Measurements from ENCODE around the gene GALNT11.
"Not testable (repeated sequence)": the region's sequence is repeated elsewhere in the genome, so short reads cannot be mapped to it uniquely, and the experiment has no call there.

The GALNT11 gene

DNA sequence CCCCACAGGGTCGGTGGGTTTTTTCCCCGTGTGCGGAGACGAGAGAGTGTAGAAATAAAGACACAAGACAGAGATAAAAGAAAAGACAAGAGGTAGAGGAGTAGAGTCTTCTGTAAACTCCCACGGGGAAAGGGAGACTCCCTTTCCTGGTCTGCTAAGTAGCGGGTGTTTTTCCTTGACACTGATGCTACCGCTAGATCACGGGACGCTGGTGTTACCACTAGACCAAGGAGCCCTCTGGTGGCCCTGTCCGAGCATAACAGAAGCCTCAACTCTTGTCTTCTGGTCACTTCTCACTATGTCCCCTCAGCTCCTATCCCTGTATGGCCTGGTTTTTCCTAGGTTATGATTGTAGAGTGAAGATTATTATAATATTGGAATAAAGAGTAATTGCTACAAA lies 4.6 kb downstream of the GALNT11 start:
- DNase-seq: not testable (repeated sequence)

GRCh38 chr7:152030639-152031038 lies 5.2 kb downstream of the GALNT11 start:
- not testable (repeated sequence) for DNase-seq

GRCh38 chr7:152035817-152036216 lies 10.3 kb downstream of the GALNT11 start:
- DNase-seq: no peak

- DNase-seq: not testable (repeated sequence)
Measured at GRCh38 chr7:152038410-152038809, 12.9 kb downstream of the GALNT11 start.

DNA sequence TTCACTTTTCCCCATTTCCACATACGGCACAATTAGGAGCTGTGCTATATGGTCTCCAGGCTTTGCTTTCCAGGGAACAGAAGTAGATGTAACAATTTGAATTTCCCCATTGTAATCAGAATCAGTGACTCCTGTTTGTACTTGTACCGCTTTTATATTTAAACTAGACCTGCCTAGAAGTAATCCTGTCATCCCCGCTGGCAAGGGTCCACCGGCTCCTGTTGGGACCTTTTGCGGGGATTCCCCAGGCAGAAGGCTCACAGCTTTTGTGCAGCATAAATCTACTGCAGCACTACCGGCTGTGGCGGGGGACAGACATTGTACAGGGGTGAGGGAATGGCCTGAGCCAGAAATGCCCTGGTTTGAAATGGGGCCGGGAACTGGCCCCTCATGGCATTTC lies 17.6 kb downstream of the GALNT11 start:
- not testable (repeated sequence) for DNase-seq

GRCh38 chr7:152044909-152045308 lies 19.4 kb downstream of the GALNT11 start:
- DNase-seq: not testable (repeated sequence)

GRCh38 chr7:152046531-152046930 lies 21.1 kb downstream of the GALNT11 start:
- DNase-seq: no peak

GRCh38 chr7:152048051-152048450 lies 22.6 kb downstream of the GALNT11 start:
- no peak for DNase-seq

- DNase-seq: no peak
Measured at GRCh38 chr7:152050547-152050971, 25.1 kb downstream of the GALNT11 start.

DNA sequence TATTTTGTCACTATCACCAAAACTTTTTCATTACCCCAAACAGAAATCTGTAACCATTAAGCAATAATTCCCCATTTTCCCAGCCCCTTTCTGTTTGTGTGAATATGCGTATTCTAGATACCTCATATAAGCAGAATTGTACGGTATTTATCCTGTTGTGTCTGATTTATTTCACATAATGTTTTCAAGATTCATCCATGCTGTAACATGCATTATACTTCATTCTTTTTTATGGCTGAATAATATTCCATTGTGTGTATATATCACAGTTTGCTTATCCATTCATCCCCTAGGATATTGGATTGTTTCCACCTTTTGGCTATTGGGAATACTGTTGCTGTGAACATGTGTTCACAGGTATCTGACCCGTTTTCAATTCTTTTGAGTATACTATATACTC lies 26.5 kb downstream of the GALNT11 start:
- no peak for DNase-seq

- no peak for DNase-seq
Measured at GRCh38 chr7:152052771-152053170, 27.3 kb downstream of the GALNT11 start.

GRCh38 chr7:152054367-152055230 lies 29.1 kb downstream of the GALNT11 start:
- DNase-seq: no peak

DNA sequence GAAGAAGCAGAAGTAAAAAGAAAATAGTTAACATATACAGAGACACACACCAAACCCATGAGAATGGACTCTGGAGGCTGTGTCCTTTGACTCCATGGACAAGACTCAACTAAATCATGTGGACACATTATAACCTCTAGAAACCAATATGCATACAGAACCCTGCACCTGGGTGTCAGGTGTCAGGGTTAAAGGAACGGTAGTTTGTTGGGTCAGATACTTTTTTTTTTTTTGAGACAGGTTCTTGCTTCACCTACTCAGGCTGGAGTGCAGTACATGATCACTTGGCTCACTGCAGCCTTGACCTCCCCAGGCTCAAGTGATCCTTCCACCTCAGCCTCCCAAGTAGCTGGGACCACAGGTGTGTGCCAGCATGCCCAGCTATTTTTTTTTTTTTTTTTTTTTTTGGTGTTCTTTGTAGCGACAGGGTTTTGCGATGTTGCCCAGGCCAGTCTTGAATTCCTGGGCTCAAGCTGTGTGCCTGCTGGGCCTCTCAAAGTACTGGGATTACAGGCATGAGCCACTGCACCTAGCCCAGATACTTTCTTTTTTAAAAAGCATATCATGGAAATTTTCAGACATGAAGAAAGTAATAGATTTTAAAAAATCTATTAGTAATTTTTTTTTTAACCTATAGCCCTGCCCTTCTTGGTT lies 31.3 kb downstream of the GALNT11 start:
- no peak for DNase-seq

DNA sequence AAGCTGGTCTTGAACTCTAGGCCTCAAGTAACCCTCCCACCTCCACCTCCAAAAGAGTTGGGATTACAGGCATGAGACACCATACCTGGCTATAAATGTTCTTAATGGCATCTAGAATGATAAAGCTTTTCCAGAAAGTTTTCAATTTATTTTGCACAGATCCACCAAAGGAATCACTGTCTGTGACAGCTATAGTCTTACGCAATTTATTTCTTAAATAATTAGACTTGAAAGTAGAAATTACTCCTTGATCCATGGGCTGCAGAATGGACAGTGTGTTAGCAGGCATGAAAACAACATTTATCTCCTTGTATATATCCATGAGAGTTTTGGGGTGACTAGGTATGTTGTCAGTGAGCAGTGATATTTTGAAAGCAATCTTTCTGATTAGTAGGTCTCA lies 33.8 kb downstream of the GALNT11 start:
- no peak for DNase-seq

DNA sequence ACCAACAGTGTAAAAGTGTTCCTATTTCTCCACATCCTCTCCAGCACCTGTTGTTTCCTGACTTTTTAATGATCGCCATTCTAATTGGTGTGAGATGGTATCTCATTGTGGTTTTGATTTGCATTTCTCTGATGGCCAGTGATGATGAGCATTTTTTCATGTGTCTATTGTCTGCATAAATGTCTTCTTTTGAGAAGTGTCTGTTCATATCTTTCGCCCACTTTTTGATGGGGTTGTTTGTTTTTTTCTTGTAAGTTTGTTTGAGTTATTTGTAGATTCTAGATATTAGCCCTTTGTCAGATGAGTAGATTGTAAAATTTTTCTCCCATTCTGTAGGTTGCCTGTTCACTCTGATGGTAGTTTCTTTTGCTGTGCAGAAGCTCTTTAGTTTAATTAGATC lies 35.6 kb downstream of the GALNT11 start:
- not testable (repeated sequence) for DNase-seq

DNA sequence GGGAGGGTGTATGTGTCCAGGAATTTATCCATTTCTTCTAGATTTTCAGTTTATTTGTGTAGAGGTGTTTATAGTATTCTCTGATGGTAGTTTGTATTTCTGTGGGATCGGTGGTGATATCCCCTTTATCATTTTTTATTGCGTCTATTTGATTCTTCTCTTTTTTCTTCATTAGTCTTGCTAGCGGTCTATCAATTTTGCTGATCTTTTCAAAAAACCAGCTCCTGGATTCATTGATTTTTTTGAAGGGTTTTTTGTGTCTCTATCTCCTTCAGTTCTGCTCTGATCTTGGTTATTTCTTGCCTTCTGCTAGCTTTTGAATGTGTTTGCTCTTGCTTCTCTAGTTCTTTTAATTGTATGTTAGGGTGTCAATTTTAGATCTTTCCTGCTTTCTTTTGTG lies 37.7 kb downstream of the GALNT11 start:
- not testable (repeated sequence) for DNase-seq

- not testable (repeated sequence) for DNase-seq
Measured at GRCh38 chr7:152063821-152064220, 38.3 kb downstream of the GALNT11 start.

GRCh38 chr7:152065800-152066344 lies 40.4 kb downstream of the GALNT11 start:
- not testable (repeated sequence) for DNase-seq

DNA sequence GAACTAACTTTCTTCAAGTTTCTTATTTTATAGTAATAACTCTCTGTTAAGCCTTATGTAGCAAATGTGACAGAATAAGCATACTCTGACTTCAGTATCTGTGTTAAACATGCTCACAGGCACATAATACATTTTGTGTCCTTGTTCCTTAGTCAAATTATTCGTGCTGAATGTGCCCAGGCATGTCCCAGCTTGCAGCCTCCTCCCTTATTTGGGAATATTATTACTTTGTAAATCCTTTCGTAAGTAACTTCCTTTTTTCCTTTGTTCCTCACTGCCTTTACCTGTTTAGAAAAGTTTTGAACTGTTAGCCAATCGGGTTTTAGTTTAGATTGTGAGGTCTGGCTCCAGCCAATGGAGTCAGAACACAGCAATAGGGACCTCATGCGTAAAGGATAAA lies 46.9 kb downstream of the GALNT11 start:
- no peak for DNase-seq

DNA sequence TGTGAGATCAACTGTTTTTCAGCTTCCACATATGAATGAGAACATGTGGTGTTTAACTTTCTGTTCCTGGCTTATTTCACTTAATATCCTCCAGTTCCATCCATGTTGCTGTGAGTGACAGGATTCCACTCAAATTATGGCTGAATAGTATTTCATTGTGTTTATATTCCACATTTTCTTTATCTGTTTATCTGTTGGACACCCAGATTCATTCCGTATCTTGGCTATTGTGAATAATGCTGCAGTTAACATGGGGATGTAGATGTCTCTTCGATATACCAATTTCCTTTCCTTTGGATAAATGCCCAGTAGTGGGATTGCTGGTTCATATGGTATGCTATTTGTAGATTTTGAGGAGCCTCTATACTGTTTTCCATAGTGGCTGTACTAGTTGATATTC lies 47.9 kb downstream of the GALNT11 start:
- DNase-seq: no peak

GRCh38 chr7:152074673-152075072 lies 49.2 kb downstream of the GALNT11 start:
- no peak for DNase-seq

GRCh38 chr7:152075379-152075778 lies 49.9 kb downstream of the GALNT11 start:
- DNase-seq: not testable (repeated sequence)

DNA sequence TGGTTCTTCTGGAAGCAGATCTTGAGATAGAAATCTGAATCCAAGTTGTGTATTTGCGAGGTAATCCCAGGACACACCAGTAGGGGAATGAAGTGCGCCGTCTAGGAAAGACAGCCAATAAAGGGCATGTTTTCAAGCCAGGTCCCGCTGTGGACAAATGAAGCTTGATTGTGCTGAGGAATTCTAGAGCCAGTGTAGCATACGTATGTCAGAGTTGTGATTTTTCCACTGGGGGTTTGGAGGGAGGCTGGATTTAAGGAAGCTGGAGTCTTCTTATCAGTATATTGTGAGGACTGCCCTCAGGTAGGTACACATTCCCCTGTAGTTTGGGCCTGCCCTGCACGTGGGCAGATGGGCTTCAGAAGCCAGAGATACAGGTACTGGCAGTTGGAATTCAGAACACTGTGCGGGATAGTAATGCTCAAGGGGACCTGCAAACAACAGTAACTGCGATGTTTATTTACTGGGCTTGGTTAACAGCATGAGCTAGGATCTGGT lies 50.9 kb downstream of the GALNT11 start:
- no peak for DNase-seq
